ENCODE data around the gene STX7. TPM values are rescaled to one million over a fixed set of nuclear protein-coding genes. Genes with fewer than 3 reads are reported as not detected.

Gene STX7
- total and polyA plus RNA-seq, 3 donors from 2014 or later, result 12.7 to 18.8 (median 16.2) TPM

- 14 to 19% methylated on average over 9 of the region's 9 CpGs for WGBS, 2 donors
- Histone ChIP-seq H3K4me3 (peak overlapping the region in 1 of 2 donors; percentile 8), H3K27me3 (no peaks in the 10 kb centered on the region), H3K27ac (no peak overlapping the region), H3K36me3 (ENCODE audit: low read depth, missing control alignments) (no peaks in the 10 kb centered on the region), H3K4me1 (no peaks in the 10 kb centered on the region), H3K9me3 (no peaks in the 10 kb centered on the region)
- no peak for TF ChIP-seq POLR2A (IDR thresholded peaks at IDR 0.05)
- TF ChIP-seq CTCF (IDR thresholded peaks at IDR 0.05), result peak; percentile 71 to 97 (median 76)
- peak; percentile 71 for DNase-seq
- intact Hi-C loops (cut with DNase I; ENCODE audit: low total_unique reads), result no loop called here
These were observed 17.5 kb upstream of the STX7 start for GRCh38 chr6:132530293-132530974.

DNA sequence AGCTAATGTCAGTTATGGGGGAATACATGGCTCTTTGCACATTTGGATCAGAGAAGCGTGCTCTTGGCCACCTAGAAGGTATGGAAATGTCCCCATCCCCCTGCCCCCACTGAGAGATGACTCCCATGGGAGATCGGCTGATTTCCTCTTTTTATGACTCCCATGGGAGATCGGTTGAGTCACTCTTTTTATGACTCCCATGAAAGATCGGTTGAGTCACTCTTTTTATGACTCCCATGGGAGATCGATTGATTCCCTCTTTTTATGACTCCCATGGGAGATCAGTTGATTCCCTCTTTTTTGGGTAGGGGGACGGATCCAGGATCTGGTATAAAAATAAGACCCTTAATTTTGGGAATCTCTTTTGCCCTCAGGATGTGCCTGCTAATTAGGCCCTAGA, 14.9 kb upstream of the STX7 start:
- H3K27ac ChIP-seq, result no peak overlapping the region
- intact Hi-C loops (cut with DNase I; ENCODE audit: low total_unique reads), result no loop called here
- H3K4me1 ChIP-seq, result no peaks in the 10 kb centered on the region
- no peak for TF ChIP-seq CTCF (IDR thresholded peaks at IDR 0.05)
- TF ChIP-seq POLR2A (IDR thresholded peaks at IDR 0.05), result no peak
- DNase-seq, result no peak
- no peak overlapping the region for H3K4me3 ChIP-seq
- H3K9me3 ChIP-seq, result no peaks in the 10 kb centered on the region
- H3K36me3 ChIP-seq (ENCODE audit: low read depth, missing control alignments), result no peaks in the 10 kb centered on the region
- WGBS, 2 donors, result 83 to 87% methylated on average over 6 of the region's 6 CpGs
- H3K27me3 ChIP-seq, result no peaks in the 10 kb centered on the region

DNA sequence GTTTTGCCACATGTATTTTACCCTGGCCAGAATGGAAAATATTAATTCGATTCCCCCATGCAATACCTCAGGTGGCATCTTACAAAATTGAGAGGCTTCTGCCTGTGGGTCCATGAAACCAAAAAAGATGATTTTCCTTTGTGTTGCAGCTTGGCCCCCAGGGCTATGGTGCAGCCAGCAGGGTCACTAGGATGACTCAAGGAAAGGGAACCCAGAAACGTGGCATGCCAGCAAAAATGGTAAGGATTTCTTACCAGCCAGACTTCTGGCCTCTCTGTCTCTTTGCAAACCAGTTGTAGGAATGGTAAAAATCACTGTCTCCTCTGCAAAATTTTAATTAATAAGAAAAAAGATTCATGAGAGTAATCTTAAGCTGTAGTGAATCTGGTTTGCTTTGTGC, 13.5 kb upstream of the STX7 start:
- 75 to 86% methylated on average over 2 of the region's 2 CpGs for WGBS, 2 donors
- H3K9me3 ChIP-seq, result no peaks in the 10 kb centered on the region
- intact Hi-C loops (cut with DNase I; ENCODE audit: low total_unique reads), result no loop called here

DNA sequence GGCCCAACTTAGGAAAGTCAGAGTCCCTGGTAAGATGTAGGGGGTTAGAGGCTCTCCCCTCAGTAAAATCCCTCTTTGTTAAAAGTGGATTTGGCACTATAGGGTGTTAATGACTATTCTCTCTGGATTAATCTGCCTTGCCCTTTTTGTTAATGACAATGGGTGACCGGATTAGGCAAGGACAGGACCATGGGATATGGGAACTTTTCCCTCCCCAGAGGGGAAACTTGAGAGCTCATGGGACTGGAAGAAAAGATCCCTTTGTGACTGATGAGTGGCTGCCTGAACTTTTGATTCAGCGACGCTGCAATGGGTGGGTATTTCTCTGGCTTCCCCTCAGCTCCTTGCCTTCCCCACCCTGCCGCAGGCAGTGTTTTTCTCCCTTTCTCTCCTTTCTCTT, 12.9 kb upstream of the STX7 start:
- H3K27me3 ChIP-seq, result no peaks in the 10 kb centered on the region
- no peaks in the 10 kb centered on the region for H3K9me3 ChIP-seq
- intact Hi-C loops (cut with DNase I; ENCODE audit: low total_unique reads), result no loop called here
- H3K36me3 ChIP-seq (ENCODE audit: low read depth, missing control alignments), result no peaks in the 10 kb centered on the region
- H3K4me1 ChIP-seq, result no peaks in the 10 kb centered on the region
- TF ChIP-seq POLR2A (IDR thresholded peaks at IDR 0.05) (no peak), CTCF (IDR thresholded peaks at IDR 0.05) (no peak)
- H3K27ac ChIP-seq, result no peak overlapping the region
- WGBS, 2 donors, result 84% methylated on average over 4 of the region's 4 CpGs
- DNase-seq, result no peak
- no peak overlapping the region for H3K4me3 ChIP-seq

More for the DNA sequence above, 13.5 kb upstream of the STX7 start:
- no peak for DNase-seq
- H3K27ac ChIP-seq, result no peak overlapping the region
- no peaks in the 10 kb centered on the region for H3K36me3 ChIP-seq (ENCODE audit: low read depth, missing control alignments)
- no peak for TF ChIP-seq POLR2A (IDR thresholded peaks at IDR 0.05)
- TF ChIP-seq CTCF (IDR thresholded peaks at IDR 0.05), result no peak
- H3K4me3 ChIP-seq, result no peak overlapping the region
- no peaks in the 10 kb centered on the region for H3K4me1 ChIP-seq
- no peaks in the 10 kb centered on the region for H3K27me3 ChIP-seq

DNA sequence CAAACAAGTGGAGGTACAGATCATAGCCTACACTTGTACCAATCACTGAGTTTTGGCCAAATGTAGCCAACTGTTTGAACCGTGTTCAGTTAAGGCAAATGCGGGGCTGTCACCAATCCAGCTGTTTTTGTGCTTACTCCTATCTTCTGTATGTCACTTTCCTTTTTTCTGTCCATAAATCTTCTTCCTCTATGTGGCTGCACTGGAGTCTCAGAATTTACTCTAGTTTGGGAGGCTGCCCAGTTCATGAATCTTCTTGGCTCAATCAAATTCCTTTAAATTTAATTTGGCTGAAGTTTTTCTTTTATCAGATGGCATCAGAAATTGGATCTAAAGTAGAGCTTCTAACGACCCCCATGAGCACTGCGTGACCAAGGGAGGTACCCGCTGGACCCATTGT, 11.7 kb upstream of the STX7 start:
- Histone ChIP-seq H3K4me1 (no peaks in the 10 kb centered on the region), H3K36me3 (ENCODE audit: low read depth, missing control alignments) (no peaks in the 10 kb centered on the region), H3K4me3 (no peak overlapping the region), H3K9me3 (no peaks in the 10 kb centered on the region), H3K27ac (no peak overlapping the region), H3K27me3 (no peaks in the 10 kb centered on the region)
- no peak for DNase-seq
- no peak for TF ChIP-seq POLR2A (IDR thresholded peaks at IDR 0.05)
- no peak for TF ChIP-seq CTCF (IDR thresholded peaks at IDR 0.05)
- 85% methylated on average over 5 of the region's 5 CpGs for WGBS, 2 donors
- intact Hi-C loops (cut with DNase I; ENCODE audit: low total_unique reads), result no loop called here

Data from testis (tissue), 3 donors.